Loucy (cell line): Measurements from ENCODE around the gene MOV10L1.

ENCODE experiments used
- H2AFZ ChIP-seq: fragments of 200-600 bp; sonication (generic); 2 replicates; pipeline ENCODE4 v1.6.0; 2016; ENCODE audit warnings: antibody characterized with exemption, mild to moderate bottlenecking, low read length, moderate library complexity
- H3F3A ChIP-seq: fragments of 200-600 bp; 2 replicates; pipeline ENCODE4 v1.6.0; 2016; ENCODE audit warnings: antibody characterized with exemption, low read depth, mild to moderate bottlenecking
- H3K27me3 ChIP-seq: fragments of 200-600 bp; sonication (generic); 2 replicates; pipeline ENCODE4 v1.6.1; 2014; ENCODE audit warnings: low read length, mild to moderate bottlenecking; ENCODE audit not compliant: insufficient read depth, poor library complexity, severe bottlenecking
- H3K36me3 ChIP-seq: fragments of 200-600 bp; sonication (generic); 2 replicates; pipeline ENCODE4 v1.6.1; 2016; ENCODE audit warnings: low read length; ENCODE audit not compliant: insufficient read depth
- H3K4me1 ChIP-seq: fragments of 200-600 bp; sonication (generic); 2 replicates; pipeline ENCODE4 v1.5.1; 2014; ENCODE audit warnings: low read length, mild to moderate bottlenecking; ENCODE audit not compliant: insufficient read depth, poor library complexity, severe bottlenecking
- H3K4me2 ChIP-seq: fragments of 200-600 bp; sonication (generic); 2 replicates; pipeline ENCODE4 v1.6.0; 2014; ENCODE audit warnings: antibody characterized with exemption, low read length, low read depth, mild to moderate bottlenecking; ENCODE audit not compliant: poor library complexity, severe bottlenecking
- H3K4me3 ChIP-seq: fragments of 200-600 bp; sonication (generic); 2 replicates; pipeline ENCODE4 v1.5.1; 2014; ENCODE audit warnings: low read length, mild to moderate bottlenecking, mixed read lengths; ENCODE audit not compliant: poor library complexity, severe bottlenecking
- H3K79me2 ChIP-seq: fragments of 200-600 bp; sonication (generic); 2 replicates; pipeline ENCODE4 v1.6.1; 2014; ENCODE audit warnings: low read length; ENCODE audit not compliant: insufficient read depth
- H3K9ac ChIP-seq: fragments of 200-600 bp; sonication (generic); 2 replicates; pipeline ENCODE4 v1.6.0; 2014; ENCODE audit warnings: mild to moderate bottlenecking, low read depth, low read length, moderate library complexity; ENCODE audit not compliant: poor library complexity, severe bottlenecking
- H3K9me2 ChIP-seq: fragments of 200-600 bp; sonication (generic); replicated peaks from 2 replicates; pipeline ENCODE4 v1.6.1; 2016; ENCODE audit warnings: low read depth, low read length, mixed read lengths
- H3K9me3 ChIP-seq: fragments of 200-600 bp; sonication (generic); 2 replicates; pipeline ENCODE4 v1.6.1; 2014; ENCODE audit warnings: mild to moderate bottlenecking, antibody characterized with exemption, low read length, low read depth; ENCODE audit not compliant: insufficient read depth
- H4K20me1 ChIP-seq: fragments of 200-600 bp; sonication (generic); 2 replicates; pipeline ENCODE4 v1.6.0; 2014; ENCODE audit warnings: antibody characterized with exemption, low read length, mild to moderate bottlenecking; ENCODE audit not compliant: insufficient read depth, poor library complexity, severe bottlenecking
- CTCF ChIP-seq: fragments of 200-600 bp; sonication (generic); conservative IDR thresholded peaks from 2 replicates; pipeline ENCODE4 v1.5.1; 2014; ENCODE audit warnings: mild to moderate bottlenecking, antibody characterized with exemption, low read length
- EZH2phosphoT487 ChIP-seq: fragments of 200-600 bp; IDR thresholded peaks from 2 replicates; pipeline ENCODE4 v1.6.1; 2018; ENCODE audit warnings: antibody characterized with exemption, mild to moderate bottlenecking, moderate library complexity, borderline replicate concordance

Gene MOV10L1

GRCh38 chr22:50087646-50088045, 2.2 kb upstream of the MOV10L1 start:
- peaks cover 20% of the 10 kb centered on the region; the same call in 1 of the 2 replicates for H3K79me2 ChIP-seq

GRCh38 chr22:50088096-50088495, 1.7 kb upstream of the MOV10L1 start:
- peaks cover 3% of the 10 kb centered on the region; the same call in 1 of the 2 replicates for H3K9me3 ChIP-seq
- no peak overlapping the region for H3K4me3 ChIP-seq
- 0 out of 2 replicates have a peak, but pooled peaks cover 3% of the 10 kb centered on the region for H3F3A ChIP-seq
- no peaks in the 10 kb centered on the region for H3K27me3 ChIP-seq
- peaks cover 18% of the 10 kb centered on the region; the same call in 1 of the 2 replicates for H3K79me2 ChIP-seq
- peaks cover 20% of the 10 kb centered on the region for H3K4me1 ChIP-seq
- no peak overlapping the region for H2AFZ ChIP-seq
- H3K9ac ChIP-seq: no peak overlapping the region
- no peak overlapping the region for H3K4me2 ChIP-seq
- H3K9me2 ChIP-seq: no peaks in the 10 kb centered on the region
- TF ChIP-seq CTCF (no peak), EZH2phosphoT487 (no peak)
- no peaks in the 10 kb centered on the region for H4K20me1 ChIP-seq
- no peaks in the 10 kb centered on the region for H3K36me3 ChIP-seq

More at GRCh38 chr22:50087646-50088045, 2.2 kb upstream of the MOV10L1 start:
- H3K4me2 ChIP-seq: no peak overlapping the region
- H3K4me3 ChIP-seq: no peak overlapping the region
- no peak for TF ChIP-seq CTCF
- no peak for TF ChIP-seq EZH2phosphoT487
- H4K20me1 ChIP-seq: no peaks in the 10 kb centered on the region
- H3K36me3 ChIP-seq: no peaks in the 10 kb centered on the region
- H3K9ac ChIP-seq: no peak overlapping the region
- no peaks in the 10 kb centered on the region for H3K27me3 ChIP-seq
- H3K9me2 ChIP-seq: no peaks in the 10 kb centered on the region
- peaks cover 20% of the 10 kb centered on the region for H3K4me1 ChIP-seq
- H3K9me3 ChIP-seq: peaks cover 3% of the 10 kb centered on the region; the same call in 1 of the 2 replicates
- H2AFZ ChIP-seq: no peak overlapping the region
- H3F3A ChIP-seq: 0 out of 2 replicates have a peak, but pooled peaks cover 3% of the 10 kb centered on the region

GRCh38 chr22:50089231-50089630, 575 bp upstream of the MOV10L1 start:
- H3K4me2 ChIP-seq: no peak overlapping the region
- no peaks in the 10 kb centered on the region for H3K36me3 ChIP-seq
- no peaks in the 10 kb centered on the region for H4K20me1 ChIP-seq
- no peaks in the 10 kb centered on the region for H3K27me3 ChIP-seq
- no peak overlapping the region for H3K9ac ChIP-seq
- no peaks in the 10 kb centered on the region for H3K9me2 ChIP-seq
- TF ChIP-seq CTCF: no peak
- peaks cover 11% of the 10 kb centered on the region for H3K4me1 ChIP-seq
- H2AFZ ChIP-seq: no peak overlapping the region
- peaks cover 7% of the 10 kb centered on the region; the same call in 1 of the 2 replicates for H3K79me2 ChIP-seq
- 0 out of 2 replicates have a peak, but pooled peaks cover 3% of the 10 kb centered on the region for H3F3A ChIP-seq
- no peak overlapping the region for H3K4me3 ChIP-seq
- peaks cover 3% of the 10 kb centered on the region; the same call in 1 of the 2 replicates for H3K9me3 ChIP-seq
